T-helper 1 cell treated with Interleukin-12 subunit alpha and Interleukin-12 subunit beta and Interleukin-4 antibody, amounts not matched to agents 30 μg/mL and 1 μg/mL, for 36 hours (primary cell): ENCODE data around the gene ST6GALNAC6.
"Not testable (repeated sequence)": the region's sequence is repeated elsewhere in the genome, so short reads cannot be mapped to it uniquely, and the experiment has no call there.

Experiments used
- H3K27ac Mint-ChIP-seq: one replicate; pipeline ENCODE4 v1.8.0; 2021; ENCODE audit warnings: mild to moderate bottlenecking, mixed read lengths
- H3K27me3 Mint-ChIP-seq: one replicate; pipeline ENCODE4 v1.8.0; 2021; ENCODE audit warnings: low read depth, mixed read lengths
- H3K36me3 Mint-ChIP-seq: one replicate; pipeline ENCODE4 v1.8.0; 2021; ENCODE audit warnings: low read depth, mixed read lengths
- H3K4me1 Mint-ChIP-seq: one replicate; pipeline ENCODE4 v1.8.0; 2021; ENCODE audit warnings: low read depth, mixed read lengths
- H3K4me3 Mint-ChIP-seq: one replicate; pipeline ENCODE4 v1.8.0; 2021; ENCODE audit warnings: mild to moderate bottlenecking, moderate library complexity, mixed read lengths
- H3K9me3 Mint-ChIP-seq: one replicate; pipeline ENCODE4 v1.8.0; 2021; ENCODE audit warnings: mixed read lengths

The ST6GALNAC6 gene

GRCh38 chr9:127856094-127856728 is 43.2 kb downstream of the ST6GALNAC6 start:
- H3K27ac Mint-ChIP-seq: peak overlapping the region; percentile 50
- H3K4me1 Mint-ChIP-seq: peaks cover 24% of the 10 kb centered on the region
- H3K27me3 Mint-ChIP-seq: no peaks in the 10 kb centered on the region
- H3K9me3 Mint-ChIP-seq: no peaks in the 10 kb centered on the region
- peaks cover 6% of the 10 kb centered on the region for H3K36me3 Mint-ChIP-seq
- H3K4me3 Mint-ChIP-seq: no peak overlapping the region

- Mint-ChIP-seq H3K27ac (peak overlapping the region; percentile 52), H3K27me3 (no peaks in the 10 kb centered on the region), H3K36me3 (peaks cover 8% of the 10 kb centered on the region), H3K4me1 (peaks cover 22% of the 10 kb centered on the region), H3K9me3 (peaks cover 3% of the 10 kb centered on the region), H3K4me3 (peak overlapping the region; percentile 63)
Measured at GRCh38 chr9:127855522-127855921, 43.9 kb downstream of the ST6GALNAC6 start.

- peaks cover 20% of the 10 kb centered on the region for H3K4me1 Mint-ChIP-seq
- H3K4me3 Mint-ChIP-seq: peak overlapping the region; percentile 25
- H3K27ac Mint-ChIP-seq: no peak overlapping the region
Measured at GRCh38 chr9:127854960-127855359, 44.4 kb downstream of the ST6GALNAC6 start.

DNA sequence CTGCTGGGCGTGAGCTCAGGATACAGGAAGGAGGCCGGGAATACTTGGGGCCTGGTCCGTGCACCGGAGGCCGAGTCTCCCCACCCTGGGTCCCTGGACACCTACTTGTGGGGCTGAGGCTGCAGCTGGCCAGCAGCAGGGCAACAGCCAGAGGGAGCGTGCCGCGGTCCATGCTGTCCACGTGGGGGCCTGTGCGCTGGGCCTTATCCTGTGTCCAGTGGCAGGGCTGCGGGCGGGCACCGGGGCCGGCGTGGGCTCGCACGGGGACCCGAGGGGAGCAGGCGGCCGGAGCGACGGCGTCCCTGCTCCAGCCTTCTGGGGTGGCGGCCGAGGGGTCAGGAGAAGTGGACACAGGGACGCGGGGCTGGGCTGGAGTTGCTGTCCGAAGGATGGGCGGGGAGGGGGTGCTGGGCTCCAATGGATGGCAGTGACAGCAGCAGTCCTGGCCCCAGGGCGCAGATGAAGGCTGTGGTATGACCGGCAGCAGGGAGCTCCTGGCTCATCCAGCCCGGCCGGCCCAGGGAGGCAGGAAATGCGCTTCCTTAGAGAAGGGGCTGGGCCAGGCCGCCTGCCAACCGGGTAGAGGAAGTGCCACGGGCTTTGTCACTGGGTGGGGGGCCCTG is 45.1 kb downstream of the ST6GALNAC6 start, which contains the start of gene ENG:
ENG (minus strand) TSS at position 475 of the 623 bp plus-strand sequence; CDS start at position 172, 303 bp downstream.
- Mint-ChIP-seq H3K27me3 (no peaks in the 10 kb centered on the region), H3K9me3 (peaks cover 7% of the 10 kb centered on the region), H3K27ac (peak within 1 kb of the TSS; percentile 79), H3K36me3 (peaks cover 12% of the 10 kb centered on the region), H3K4me1 (peaks cover 20% of the 10 kb centered on the region), H3K4me3 (peak within 1 kb of the TSS; percentile 87)

More at GRCh38 chr9:127854960-127855359, 44.4 kb downstream of the ST6GALNAC6 start:
- Mint-ChIP-seq H3K9me3 (peaks cover 3% of the 10 kb centered on the region), H3K36me3 (peaks cover 10% of the 10 kb centered on the region), H3K27me3 (no peaks in the 10 kb centered on the region)

- Mint-ChIP-seq H3K4me1 (peaks cover 20% of the 10 kb centered on the region), H3K4me3 (peak overlapping the region; percentile 87), H3K27me3 (no peaks in the 10 kb centered on the region), H3K9me3 (peaks cover 15% of the 10 kb centered on the region), H3K36me3 (peaks cover 18% of the 10 kb centered on the region), H3K27ac (peak overlapping the region; percentile 79)
Measured at GRCh38 chr9:127853312-127854183, 45.9 kb downstream of the ST6GALNAC6 start.

DNA sequence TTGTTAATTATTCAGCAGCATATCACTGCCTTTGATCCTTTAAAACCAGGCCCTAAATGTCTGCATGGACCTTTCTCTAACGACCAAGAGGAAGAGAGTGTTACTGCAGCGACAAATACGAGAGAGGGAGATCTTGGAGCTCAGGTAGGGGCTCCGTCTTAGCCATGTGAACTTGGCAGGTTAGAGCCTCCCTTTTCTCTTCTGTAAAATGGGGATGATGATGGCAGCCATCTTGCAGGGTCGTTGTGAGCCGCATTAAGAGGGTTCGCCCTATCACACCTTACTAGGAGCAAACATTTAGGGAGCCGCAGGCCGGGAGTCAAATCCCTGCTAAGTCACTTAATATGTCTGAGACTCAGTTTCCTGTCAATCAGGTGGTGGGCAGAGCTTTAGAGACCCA is 46.6 kb downstream of the ST6GALNAC6 start:
- no peaks in the 10 kb centered on the region for H3K27me3 Mint-ChIP-seq
- peaks cover 18% of the 10 kb centered on the region for H3K36me3 Mint-ChIP-seq
- H3K27ac Mint-ChIP-seq: no peak overlapping the region
- H3K4me1 Mint-ChIP-seq: peaks cover 20% of the 10 kb centered on the region
- peaks cover 17% of the 10 kb centered on the region for H3K9me3 Mint-ChIP-seq
- H3K4me3 Mint-ChIP-seq: peak overlapping the region; percentile 42

GRCh38 chr9:127850286-127850830 is 49.0 kb downstream of the ST6GALNAC6 start:
- H3K4me1 Mint-ChIP-seq: peaks cover 20% of the 10 kb centered on the region
- no peak overlapping the region for H3K4me3 Mint-ChIP-seq
- peaks cover 18% of the 10 kb centered on the region for H3K36me3 Mint-ChIP-seq
- no peak overlapping the region for H3K27ac Mint-ChIP-seq
- peaks cover 17% of the 10 kb centered on the region for H3K9me3 Mint-ChIP-seq
- no peaks in the 10 kb centered on the region for H3K27me3 Mint-ChIP-seq

DNA sequence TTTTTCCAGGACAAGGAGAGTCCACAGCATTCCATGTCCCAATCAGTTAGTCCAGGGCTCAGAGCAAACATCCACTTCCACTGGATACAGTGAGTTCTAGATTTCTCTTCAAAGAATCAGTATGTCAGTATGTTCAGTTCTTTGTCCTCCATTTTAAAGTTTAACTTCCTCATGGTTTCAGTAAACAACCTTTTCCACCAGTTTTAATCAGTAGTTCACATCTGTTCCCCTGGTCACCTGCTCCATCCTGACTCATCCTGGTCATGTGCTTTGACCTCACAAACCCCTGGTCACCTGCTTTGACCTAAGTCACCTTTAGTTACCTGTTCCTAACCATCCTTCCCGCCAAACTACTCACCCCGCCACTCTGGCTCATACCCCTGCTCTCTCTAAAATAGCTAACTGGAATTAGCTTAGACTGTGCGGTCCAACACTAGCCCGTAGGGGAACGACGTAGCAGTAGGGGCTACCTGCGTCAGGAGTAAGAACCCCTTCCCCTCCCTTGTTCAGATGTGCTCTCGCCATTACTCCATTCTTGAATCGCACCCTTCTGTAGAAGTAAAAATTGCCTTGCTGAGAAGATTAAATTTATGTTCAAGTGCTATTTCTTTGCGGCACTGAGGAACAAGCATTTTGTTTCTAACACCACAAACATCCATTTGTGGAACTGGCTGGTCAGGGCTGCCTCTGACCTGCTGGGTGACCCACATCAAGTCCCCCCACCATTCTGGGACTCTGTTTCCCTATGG is 50.5 kb downstream of the ST6GALNAC6 start:
- Mint-ChIP-seq H3K4me3 (no peak overlapping the region), H3K36me3 (peaks cover 18% of the 10 kb centered on the region), H3K27ac (no peak overlapping the region)

GRCh38 chr9:127847833-127848755 is 51.3 kb downstream of the ST6GALNAC6 start:
- H3K4me3 Mint-ChIP-seq: no peak overlapping the region
- peaks cover 12% of the 10 kb centered on the region for H3K4me1 Mint-ChIP-seq
- H3K9me3 Mint-ChIP-seq: peaks cover 17% of the 10 kb centered on the region
- H3K27me3 Mint-ChIP-seq: no peaks in the 10 kb centered on the region
- no peak overlapping the region for H3K27ac Mint-ChIP-seq
- H3K36me3 Mint-ChIP-seq: peaks cover 18% of the 10 kb centered on the region

More for the DNA sequence above, 50.5 kb downstream of the ST6GALNAC6 start:
- peaks cover 16% of the 10 kb centered on the region for H3K4me1 Mint-ChIP-seq
- peaks cover 17% of the 10 kb centered on the region for H3K9me3 Mint-ChIP-seq
- H3K27me3 Mint-ChIP-seq: no peaks in the 10 kb centered on the region

DNA sequence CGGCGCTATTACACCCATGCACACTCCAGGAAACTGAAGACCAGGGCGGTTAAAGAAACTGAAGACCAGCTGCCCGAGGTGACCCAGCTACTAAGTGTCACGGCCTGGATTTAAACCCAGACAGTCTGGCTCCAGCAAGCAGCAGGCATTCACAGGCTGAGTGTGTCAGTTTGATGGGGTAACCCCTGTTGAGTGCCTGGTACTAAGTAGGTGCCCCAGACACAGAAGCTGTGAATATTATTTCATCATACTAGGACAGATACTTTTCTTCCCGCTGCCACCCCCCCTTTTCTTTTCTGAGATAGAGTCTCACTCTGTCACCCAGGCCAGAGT is 52.3 kb downstream of the ST6GALNAC6 start:
- H3K4me3 Mint-ChIP-seq: no peak overlapping the region
- H3K36me3 Mint-ChIP-seq: peaks cover 14% of the 10 kb centered on the region
- H3K27ac Mint-ChIP-seq: no peak overlapping the region

GRCh38 chr9:127846443-127847177 is 52.8 kb downstream of the ST6GALNAC6 start:
- H3K4me1 Mint-ChIP-seq: no peaks in the 10 kb centered on the region
- no peak overlapping the region for H3K4me3 Mint-ChIP-seq
- peaks cover 12% of the 10 kb centered on the region for H3K36me3 Mint-ChIP-seq
- H3K27ac Mint-ChIP-seq: no peak overlapping the region
- H3K9me3 Mint-ChIP-seq: peaks cover 17% of the 10 kb centered on the region
- no peaks in the 10 kb centered on the region for H3K27me3 Mint-ChIP-seq

More for the DNA sequence above, 52.3 kb downstream of the ST6GALNAC6 start:
- Mint-ChIP-seq H3K27me3 (no peaks in the 10 kb centered on the region), H3K4me1 (peaks cover 5% of the 10 kb centered on the region), H3K9me3 (peaks cover 17% of the 10 kb centered on the region)

GRCh38 chr9:127845619-127846018 is 53.8 kb downstream of the ST6GALNAC6 start:
- H3K4me1 Mint-ChIP-seq, H3K4me3 Mint-ChIP-seq, H3K27ac Mint-ChIP-seq, H3K27me3 Mint-ChIP-seq: not testable (repeated sequence)
- peaks cover 14% of the 10 kb centered on the region for H3K36me3 Mint-ChIP-seq
- H3K9me3 Mint-ChIP-seq: peaks cover 15% of the 10 kb centered on the region
